Activated CD4-positive, alpha-beta T cell treated with anti-CD3 and anti-CD28 coated beads, Interleukin-10, Interleukin-2, amounts not matched to agents 100 ng/mL and 50 ng/mL, durations not matched to agents 16 hours and 8 hours (primary cell): ENCODE data around the gene KIFBP.
"Not testable (repeated sequence)": the region's sequence is repeated elsewhere in the genome, so short reads cannot be mapped to it uniquely, and the experiment has no call there.

Experiments used
- DNase-seq: peaks from one replicate; pipeline ENCODE4 v3.0.0-alpha.2; 2020

The KIFBP gene

DNA sequence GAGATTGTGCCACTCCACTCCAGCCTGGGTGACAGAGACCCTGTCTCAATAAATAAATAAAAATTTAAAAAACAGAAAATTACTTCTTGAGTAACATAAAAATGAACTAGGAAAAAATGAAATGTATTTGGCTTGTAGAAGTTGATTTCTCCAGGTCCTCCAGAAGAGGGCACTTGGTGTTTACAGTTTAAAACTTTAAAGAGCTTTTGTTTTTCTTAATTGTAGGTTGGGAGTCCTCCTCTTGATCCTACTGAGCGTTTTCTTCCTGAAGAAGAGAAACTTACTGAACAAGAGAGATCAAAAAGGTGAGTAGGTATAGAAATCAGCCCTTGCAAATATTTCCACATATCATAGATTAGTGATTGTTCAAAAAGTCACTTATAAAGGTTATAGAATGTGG lies 16.2 kb downstream of the KIFBP start:
- DNase-seq = peak; percentile 61

DNA sequence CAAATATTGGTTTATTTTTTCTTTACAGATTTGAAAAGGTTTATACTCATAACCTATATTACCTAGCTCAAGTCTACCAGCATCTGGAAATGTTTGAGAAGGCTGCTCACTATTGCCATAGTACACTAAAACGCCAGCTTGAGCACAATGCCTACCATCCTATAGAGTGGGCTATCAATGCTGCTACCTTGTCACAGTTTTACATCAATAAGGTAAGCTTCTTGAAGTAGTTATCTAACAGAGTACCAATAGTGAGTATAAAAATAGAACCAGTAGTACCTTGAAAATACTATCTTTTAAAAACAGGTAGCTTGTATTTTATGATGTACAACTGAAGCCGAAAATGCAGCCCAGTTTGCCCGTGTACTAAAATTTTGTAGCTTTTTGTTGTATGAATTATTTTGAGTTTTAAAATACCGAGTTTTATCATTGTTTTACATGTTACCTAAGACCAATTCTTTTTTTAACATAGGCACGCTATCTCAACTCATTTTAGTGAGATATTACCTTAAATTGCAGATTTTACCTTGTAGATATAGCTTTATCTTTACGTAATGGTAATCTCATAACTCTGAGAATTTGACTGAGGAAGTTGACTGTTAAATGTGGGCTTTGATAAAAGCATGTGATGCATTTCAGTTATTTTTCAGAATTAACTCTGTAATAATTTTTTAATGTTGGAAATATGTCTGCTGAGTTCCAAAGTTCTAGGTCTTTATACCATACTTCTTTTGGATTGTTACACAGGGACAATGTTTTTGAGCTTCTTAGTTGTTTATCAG lies 17.3 kb downstream of the KIFBP start:
- DNase-seq = no peak

DNA sequence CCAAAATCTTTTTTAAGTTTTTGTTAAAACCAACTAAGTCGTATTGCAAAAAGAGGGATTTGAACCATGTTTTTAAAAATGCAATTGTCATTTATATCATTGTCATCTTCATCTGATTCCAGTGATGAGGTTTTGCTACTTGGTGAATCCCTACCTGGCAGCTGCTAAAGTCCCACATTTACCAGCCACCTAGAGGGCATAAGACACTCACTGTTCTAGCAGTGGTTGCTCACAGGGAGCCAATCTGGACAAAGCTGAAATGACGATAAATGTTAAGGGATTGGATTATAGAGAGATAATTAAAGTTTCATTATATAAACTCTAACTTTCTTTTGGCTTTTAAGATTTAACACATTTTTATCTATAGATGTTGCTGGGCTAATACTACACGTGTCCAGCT lies 18.7 kb downstream of the KIFBP start:
- DNase-seq = no peak

DNA sequence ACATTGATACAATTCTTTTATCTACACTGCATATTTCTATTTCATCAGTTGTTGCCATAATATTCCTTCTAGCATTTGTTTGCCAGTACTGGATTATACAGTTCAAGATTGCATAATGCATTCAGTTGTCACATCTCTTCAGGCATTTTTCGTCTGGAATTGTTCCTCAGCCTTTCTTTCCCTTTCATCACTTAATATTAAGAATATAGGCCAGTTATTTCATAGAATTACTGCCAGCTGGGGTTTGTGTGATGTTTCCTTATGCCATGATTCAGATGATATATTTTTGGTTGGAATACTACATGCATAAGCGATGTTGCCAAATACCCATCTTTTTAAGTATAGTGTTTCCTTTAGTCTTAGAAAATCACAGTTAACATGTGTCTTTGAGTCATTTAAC lies 20.8 kb downstream of the KIFBP start:
- no peak for DNase-seq

DNA sequence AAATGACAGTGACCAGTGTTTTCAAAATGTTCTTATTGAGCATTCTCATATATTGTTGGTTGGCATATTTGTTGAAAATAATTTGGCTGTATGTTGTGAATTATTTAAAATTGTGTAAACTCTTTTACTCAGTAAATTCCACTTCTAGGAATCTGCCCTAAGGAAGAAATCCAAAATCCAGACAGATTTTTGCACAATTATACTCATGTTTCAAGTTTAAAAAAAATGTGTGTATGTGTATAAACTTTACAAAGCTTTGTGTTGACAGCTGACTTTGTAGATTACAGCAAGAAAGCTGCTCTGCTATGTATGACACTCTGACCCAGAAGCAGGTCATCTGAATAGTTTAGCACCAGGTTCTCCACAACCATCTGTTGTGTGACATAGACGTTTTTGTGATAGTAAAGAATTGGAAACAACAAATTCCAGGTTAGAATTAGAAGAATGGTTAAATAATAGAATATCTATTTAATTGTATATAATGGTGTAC lies 21.6 kb downstream of the KIFBP start:
- no peak for DNase-seq

DNA sequence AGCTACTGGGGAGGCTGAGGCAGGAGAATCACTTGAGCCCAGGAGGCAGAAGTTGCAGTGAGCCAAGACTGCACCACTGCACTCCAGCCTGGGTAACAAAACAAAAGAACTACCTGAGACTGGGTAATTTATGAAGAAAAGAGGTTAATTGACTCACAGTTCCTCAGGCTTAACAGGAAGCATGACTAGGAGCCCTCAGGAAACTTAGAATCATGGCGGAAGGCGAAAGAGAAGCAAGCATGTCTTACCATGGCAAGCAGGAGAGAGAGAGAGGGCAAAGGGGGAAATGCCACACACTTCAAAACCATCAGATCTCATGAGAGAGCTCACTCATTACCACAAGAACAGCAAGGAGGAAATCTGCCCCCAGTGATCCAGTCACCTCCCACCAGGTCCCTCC lies 24.2 kb downstream of the KIFBP start:
- peak; percentile 16 for DNase-seq

DNA sequence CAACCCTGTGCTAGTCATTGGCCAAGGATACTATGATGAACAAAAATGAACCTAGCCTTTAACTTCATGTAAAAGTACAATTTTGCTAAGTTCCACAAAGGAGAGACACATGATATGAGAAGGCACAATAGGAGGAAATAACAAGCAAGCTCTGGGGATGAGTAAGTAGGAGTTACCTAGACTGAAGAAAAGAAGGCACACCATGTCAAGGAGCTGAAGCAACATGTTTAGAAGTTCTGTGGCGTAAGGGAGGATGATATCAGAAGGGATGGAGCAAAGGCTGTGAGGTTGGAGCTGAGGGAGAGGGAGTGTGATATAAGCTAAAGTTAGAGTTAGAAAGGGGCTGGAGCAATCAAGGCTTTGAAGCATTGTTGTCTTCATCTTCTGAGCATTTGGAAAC lies 25.6 kb downstream of the KIFBP start:
- no peak for DNase-seq

DNA sequence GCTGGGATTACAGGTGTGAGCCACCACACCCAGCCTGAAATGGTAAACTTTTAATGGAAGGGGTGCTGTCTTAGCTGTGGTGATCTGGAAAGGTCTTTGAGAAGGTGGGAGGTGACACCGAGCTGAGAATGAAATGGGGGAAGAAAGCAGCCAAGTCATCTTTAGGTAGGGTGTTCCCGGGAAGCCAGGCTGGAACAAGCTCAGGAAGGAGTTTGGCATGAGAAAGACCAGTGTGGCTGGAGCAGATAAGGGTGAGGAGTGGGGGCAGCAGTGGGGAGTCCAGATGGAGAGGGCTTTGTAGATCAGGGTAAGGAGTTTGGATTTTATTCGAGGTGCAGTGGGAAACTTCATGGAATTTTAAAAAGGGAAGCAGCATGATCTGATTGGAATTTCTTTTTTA lies 30.0 kb downstream of the KIFBP start:
- DNase-seq = no peak

DNA sequence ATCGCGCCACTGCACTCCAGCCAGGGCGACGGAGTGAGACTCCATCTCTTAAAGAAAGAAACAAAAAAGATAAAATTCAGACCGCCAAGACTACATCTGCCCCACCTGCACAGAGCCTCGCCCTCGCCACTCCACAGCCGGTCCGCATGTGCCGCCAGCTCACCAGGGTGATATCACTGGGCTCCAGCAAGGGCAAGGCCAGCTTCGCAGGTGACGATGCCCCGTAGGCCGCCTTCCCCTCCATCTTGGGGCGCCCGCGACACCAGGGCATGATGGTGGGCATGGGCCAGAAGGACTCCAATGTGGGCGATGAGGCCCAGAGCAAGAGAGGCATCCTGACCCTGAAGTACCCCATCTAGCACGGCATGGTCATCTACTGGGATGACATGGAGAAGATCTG lies 34.0 kb downstream of the KIFBP start:
- no peak for DNase-seq

DNA sequence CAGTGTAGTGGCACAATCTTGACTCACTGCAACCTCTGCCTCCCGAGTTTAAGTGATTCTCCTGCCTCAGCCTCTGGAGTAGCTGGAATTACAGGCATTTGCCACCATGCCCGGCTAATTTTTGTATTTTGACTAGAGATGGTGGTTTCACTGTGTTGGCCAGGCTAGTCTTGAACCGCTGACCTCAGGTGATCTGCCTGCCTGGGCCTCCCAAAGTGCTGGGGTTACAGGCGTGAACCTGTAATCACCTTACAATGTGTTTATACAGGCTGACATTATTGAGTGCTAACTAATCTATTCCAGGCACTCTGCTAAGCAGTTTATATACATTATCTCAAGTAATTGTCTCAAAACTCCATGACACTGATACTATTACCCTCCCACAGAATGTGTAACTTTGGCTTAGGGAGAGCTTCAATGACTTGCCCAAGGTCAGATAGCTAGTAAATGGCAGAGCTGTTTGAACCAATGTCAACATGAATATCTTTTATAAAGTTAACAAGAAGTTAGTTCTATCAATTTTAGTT lies 36.8 kb downstream of the KIFBP start:
- DNase-seq = no peak

DNA sequence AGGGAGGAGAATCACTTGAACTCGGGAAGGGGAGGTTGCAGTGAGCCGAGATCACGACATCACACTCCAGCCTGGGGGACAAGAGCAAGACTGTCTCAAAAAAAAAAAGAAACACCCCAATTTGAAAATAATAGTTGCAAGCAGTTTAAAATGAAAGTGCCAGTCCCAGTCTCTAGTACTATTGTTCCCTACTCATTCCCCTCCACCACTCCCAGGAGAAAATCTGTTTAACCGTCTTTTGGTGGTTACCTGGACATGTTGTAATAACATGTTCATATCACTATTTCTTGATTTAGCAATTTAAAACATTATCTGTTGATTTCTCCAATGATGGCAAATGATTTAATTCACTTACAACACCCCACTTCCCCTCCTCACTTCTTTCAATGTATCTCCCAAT lies 44.7 kb downstream of the KIFBP start:
- no peak for DNase-seq

DNA sequence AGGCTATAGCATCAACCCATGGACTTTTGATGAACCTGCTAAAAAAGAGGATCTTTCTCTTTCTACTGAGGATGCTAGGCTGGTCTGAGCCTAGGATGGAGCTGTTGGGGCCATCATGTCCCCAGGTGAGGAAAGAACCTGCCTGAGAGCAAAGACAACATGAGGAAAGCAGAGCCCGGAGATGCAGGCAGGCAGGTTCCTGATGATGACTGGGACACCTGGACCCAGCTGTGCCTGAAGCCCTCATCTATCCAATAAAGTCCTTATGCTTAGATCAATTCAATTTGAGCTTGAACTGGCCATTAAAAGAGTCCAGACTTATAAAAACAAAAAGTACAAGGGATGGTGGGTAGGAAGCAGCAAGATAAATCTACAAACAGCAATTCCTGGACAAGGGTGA lies 48.9 kb downstream of the KIFBP start:
- DNase-seq = no peak

DNA sequence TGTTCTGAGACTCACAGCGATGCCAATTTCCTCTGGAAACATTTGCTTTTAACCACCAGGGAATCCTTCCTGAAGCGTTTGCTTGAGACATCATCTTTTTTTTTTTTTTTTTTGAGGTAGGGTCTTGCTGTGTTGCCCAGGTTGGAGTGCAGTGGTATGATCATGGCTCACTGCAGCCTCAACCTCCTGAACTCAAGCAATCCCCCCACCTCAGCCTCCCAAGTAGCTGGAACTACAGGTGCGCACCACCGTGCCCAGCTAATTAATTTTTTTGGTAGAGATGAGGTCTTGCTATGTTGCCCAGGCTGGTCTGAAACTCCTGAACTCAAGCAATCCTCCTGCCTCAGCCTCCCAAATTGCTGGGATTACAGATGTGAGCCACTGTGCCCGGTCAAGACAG lies 52.3 kb downstream of the KIFBP start:
- not testable (repeated sequence) for DNase-seq

DNA sequence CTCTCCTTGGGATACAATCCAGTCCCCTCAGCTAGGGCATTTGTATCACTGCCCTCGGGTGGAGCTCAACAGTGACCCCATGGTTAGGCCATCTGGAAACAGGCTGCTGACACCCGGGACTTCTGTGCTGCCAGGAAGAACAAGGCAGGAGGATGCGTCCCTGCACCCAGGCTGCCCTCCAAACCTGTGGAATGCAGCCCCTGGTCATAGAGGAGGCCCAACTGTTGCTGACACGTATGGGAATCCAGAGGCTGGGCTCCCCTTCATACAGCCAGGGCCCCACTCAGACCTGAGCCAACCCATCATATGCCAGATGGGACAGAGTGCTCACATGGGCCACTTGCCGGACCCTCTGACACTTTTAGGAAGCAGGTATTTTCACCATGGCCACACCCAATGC lies 53.8 kb downstream of the KIFBP start:
- no peak for DNase-seq

DNA sequence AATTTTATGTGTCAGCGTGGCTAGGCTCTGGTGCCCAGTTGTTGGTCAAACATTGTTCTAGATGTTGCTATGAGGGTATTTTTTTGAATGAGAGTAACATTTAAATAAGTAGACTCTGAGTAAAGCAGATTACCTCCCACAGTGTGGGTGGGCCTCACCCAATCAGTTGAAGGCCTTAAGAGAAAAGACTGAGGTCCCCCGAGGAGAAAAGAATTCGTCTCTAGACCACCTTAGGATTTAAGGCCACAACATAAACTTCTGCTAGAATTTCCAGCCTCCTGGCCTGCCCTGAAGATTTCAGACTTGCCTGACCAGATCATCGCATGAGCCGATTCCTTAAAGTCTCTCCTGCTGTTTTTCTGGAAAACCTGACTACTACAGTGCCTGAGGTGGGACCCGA lies 54.2 kb downstream of the KIFBP start:
- DNase-seq = no peak

DNA sequence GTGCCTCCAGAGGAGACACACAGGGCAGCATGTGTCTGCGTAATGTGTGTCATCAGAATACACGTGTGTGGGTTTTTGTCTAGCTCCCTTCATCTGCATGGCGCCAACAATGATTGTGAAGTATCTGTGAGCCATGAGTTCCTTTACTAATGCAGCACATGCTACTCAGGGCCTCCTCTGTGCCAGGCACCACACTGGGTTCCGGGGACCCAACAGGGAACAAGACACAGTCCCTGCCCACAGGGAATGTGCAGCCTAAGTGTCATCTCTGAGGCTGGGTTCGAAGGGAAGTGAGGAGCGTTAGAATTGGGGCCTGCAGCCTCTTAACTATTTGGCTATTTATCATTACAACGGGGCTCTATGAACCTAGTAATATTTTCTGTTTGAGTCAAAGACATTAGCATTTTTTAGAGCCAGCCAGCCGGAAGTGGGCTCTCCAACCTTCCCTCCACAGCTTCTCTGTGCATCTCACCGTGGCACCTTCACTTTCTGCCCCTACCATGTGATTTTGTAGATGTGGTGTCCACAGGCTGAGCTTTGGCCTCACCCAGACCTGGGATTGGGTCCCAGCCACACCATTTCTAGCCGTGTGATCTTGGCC lies 55.4 kb downstream of the KIFBP start:
- DNase-seq = peak; percentile 66

DNA sequence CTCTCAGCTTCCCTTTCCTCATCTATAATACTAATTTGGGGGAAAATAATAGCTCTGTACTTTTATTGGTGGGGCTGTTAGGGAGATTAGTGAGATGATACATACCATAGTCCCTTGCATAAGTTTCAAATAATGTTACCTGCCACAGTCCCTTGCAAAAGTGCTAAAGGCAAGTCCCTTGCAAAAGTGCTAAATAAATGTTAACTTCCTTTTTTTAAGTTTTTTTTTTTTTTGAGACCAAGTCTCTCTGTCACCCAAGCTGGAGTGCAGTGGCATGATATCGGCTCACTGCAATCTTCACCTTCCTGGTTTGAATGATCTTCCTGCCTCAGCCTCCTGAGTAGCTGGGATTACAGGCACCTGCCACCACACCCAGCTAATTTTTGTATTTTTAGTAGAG lies 55.9 kb downstream of the KIFBP start:
- peak; percentile 28 for DNase-seq

DNA sequence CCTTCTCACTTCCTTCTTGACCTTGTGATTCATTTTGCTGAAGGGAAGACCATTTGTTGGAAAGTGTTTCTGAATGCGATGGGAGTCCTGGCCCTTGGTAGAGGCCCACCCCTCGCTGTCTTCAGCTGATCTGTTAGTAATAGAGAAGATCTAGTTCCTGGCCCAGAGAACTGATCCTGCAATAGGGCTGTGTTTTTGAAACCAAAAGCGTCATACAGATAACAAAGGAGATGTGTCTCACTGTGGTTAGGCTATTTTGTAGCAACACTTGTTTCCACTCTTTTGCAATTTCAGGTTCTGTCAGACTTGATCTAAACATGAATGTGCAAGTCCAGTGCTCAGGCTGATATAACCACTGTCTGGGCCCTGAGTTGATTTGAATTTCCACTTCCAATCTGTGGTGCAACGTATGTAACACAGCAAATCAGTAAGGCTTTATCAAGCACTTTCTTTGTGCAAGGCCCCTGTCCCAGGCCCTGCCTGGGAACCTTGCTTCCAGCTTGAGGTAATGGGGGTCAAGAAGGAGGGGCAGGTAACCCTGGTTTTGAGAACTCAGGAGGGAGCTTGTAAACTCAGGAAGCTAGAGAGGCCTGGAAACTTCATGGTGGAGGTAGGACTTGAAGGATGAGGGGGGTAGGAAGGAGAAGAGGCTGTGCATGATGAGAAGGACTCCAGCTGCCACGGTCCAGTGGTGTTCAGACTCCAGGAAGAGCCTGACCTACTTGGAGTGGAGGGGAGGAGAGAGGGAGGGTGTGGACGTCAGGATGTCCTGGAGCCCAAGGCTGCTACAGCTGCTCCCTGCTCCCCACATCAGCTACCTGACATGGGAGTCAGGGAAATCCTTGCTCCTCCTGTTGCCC lies 57.1 kb downstream of the KIFBP start:
- peak; percentile 93 for DNase-seq

DNA sequence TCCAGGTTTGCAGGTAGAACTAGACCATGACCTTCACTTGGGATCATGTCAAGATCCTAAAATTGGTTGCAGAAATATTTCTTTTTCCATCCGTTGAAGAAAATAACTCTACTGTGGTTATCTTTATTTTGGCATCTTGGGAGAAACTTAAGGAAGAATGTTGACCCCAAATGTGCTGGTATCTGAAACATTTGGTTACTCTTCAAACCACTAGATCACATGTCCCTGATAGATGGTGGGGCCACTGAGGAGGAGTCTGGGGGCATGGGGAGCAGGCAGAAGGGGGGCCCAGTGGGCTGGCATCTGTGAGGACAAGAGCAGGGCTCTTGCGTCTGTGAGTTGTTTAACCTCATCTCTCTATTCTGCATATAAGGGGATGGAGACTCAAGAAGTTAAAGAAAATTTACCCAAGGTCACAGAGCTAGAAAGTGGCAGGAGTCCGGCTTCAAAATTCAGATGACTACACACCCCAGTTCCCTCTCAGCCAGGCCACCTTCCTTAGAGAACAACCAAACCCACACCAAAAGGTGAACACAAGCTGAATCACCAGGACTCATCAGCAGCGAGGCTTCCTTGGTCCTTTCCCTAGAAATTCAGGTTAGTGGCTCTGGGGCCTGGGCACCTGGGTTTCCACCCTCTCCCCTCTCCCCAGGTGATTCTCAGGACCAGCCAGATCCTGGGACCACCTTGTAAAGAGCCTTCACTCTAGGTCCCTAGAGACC lies 58.7 kb downstream of the KIFBP start:
- no peak for DNase-seq

DNA sequence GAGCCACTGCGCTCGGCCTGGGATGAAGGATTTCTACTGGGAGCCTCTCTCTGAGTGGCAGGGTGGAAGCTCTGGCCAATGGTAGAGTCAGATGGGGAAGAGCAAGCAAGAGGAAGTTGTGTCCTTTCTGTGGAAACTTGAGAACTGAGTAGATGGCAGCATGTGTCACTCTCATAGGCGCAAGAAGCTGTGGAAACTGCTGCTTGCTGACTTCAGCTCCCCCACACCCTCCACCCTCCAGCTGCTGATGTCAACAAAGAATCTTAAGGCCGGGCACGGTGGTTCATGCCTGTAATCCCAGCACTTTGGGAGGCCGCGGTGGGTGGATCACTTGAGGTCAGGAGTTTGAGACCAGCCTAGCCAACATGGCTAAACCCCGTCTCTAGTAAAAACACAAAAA lies 59.5 kb downstream of the KIFBP start:
- peak; percentile 71 for DNase-seq

DNA sequence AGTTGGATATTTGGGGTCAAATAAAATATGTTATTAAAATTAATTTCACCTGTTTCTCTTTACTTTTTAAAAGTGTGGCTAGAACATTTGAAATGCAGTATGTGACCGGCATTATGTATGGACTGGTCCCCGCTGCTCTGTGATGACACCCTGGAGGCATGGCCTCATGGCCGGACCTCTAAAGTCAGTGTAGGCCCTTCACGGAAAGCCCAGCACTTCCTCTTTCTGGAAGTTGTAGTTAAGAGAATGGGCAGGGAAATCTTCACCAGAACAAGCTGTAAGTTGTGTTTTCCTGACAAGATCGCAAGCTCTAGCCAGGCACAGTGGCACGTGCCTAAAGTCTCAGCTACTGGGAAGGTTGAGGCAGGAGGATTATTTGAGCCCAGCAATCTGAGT lies 61.0 kb downstream of the KIFBP start:
- DNase-seq = no peak

DNA sequence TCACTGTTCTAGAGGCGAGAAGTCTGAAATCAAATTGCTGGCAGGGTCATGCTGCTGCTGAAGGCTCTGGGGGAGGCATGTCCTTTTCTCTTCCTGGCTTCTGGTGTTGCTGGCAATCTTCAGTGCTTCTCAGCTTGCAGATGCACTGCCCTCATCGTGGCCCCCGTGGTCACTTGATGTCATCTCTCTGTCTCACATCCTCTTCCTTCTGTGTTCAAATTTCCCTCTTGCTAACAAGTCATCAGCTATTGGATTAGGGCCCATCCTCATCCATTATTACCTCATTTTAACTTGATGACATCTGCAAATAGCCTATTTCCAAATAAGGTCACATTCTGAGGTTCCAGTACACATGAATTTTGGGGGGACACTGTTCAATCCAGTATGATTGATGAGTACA lies 62.7 kb downstream of the KIFBP start:
- peak; percentile 39 for DNase-seq
